GM19328 (cell line): ENCODE data around the gene PROSER3.
"Not testable (repeated sequence)": the region's sequence is repeated elsewhere in the genome, so short reads cannot be mapped to it uniquely, and the experiment has no call there.

Experiments
- ATAC-seq: cut with Tn5 transposase; IDR thresholded peaks from one replicate; pipeline ENCODE4 v1.9.1; 2021; ENCODE audit warnings: mild to moderate bottlenecking, moderate library complexity; ENCODE audit not compliant: unreplicated experiment

The PROSER3 gene

GRCh38 chr19:35753634-35754369 lies 4.2 kb upstream of the PROSER3 start:
- ATAC-seq = no peak

- no peak for ATAC-seq
Observed at GRCh38 chr19:35754370-35755130, 3.4 kb upstream of the PROSER3 start.

GRCh38 chr19:35755131-35755549 lies 2.8 kb upstream of the PROSER3 start:
- no peak for ATAC-seq

- no peak for ATAC-seq
Observed at GRCh38 chr19:35755550-35756376, 2.2 kb upstream of the PROSER3 start.

GRCh38 chr19:35756377-35757230 lies 1.4 kb upstream of the PROSER3 start, which contains the start of gene HSPB6:
Gene HSPB6 (minus strand): TSS chr19:35757029. CDS start chr19:35757008, 21 bp downstream.
- ATAC-seq = no peak

- no peak for ATAC-seq
Observed at GRCh38 chr19:35757231-35757748, 686 bp upstream of the PROSER3 start.

GRCh38 chr19:35759697-35760096 lies 1.7 kb downstream of the PROSER3 start:
- ATAC-seq = no peak

GRCh38 chr19:35760711-35761349 lies 2.9 kb downstream of the PROSER3 start:
- ATAC-seq = no peak

- no peak for ATAC-seq
Observed at GRCh38 chr19:35764432-35765315, 6.7 kb downstream of the PROSER3 start.

GRCh38 chr19:35766571-35767104 lies 8.7 kb downstream of the PROSER3 start:
- no peak for ATAC-seq

- ATAC-seq = no peak
Observed at GRCh38 chr19:35767288-35768081, 9.5 kb downstream of the PROSER3 start.

GRCh38 chr19:35768082-35768421 lies 10.1 kb downstream of the PROSER3 start:
- no peak for ATAC-seq

- ATAC-seq = not testable (repeated sequence)
Observed at GRCh38 chr19:35772362-35772761, 14.4 kb downstream of the PROSER3 start.

GRCh38 chr19:35773020-35773806 lies 15.2 kb downstream of the PROSER3 start:
- ATAC-seq = no peak

GRCh38 chr19:35774274-35775045 lies 16.5 kb downstream of the PROSER3 start:
- ATAC-seq = no peak

- ATAC-seq = no peak
Observed at GRCh38 chr19:35775046-35775297, 17.0 kb downstream of the PROSER3 start.
